ENCODE measurements around the gene ACTN3. TPM values are rescaled to one million over a fixed set of nuclear protein-coding genes. Genes with fewer than 3 reads are reported as not detected.
A peak's percentile ranks its signal among the peaks of the same experiment; 100 is the strongest.
"Not testable (repeated sequence)": the region's sequence is repeated elsewhere in the genome, so short reads cannot be mapped to it uniquely, and the experiment has no call there.

ACTN3 gene
- total and polyA plus RNA-seq, 2 experiments from 2014 or later, result not detected

DNA sequence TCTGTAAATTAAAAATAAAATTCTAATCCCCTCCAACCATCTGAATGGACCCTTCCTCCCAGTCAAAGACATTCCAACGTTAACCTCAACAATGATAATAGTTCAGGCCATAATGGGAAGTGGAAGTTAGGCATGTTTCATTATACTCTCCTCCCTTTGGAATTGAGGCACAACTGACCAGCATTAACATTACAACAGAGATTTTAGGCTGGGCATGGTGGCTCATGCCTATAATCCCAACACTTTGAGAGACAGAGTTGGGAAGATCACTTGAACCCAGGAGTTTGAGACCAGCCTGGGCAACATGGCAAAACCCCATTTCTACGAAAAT lies 24.1 kb downstream of the ACTN3 start:
- no peak for DNase-seq
- Histone ChIP-seq H3K36me3 (ENCODE audit: low read depth) (no peaks in the 10 kb centered on the region), H3K27ac (no peak overlapping the region), H3K9me2 (ENCODE audit: insufficient read depth) (no peaks in the 10 kb centered on the region), H3K4me3 (no peak overlapping the region), H3K9me3 (ENCODE audit: low read depth) (no peaks in the 10 kb centered on the region), H3K27me3 (replicated peaks; ENCODE audit: insufficient read depth) (0 out of 2 replicates have a peak, but pooled peaks cover 3% of the 10 kb centered on the region), H2AFZ (no peak overlapping the region), H4K20me1 (ENCODE audit: insufficient read depth) (no peaks in the 10 kb centered on the region), H3K9ac (no peak overlapping the region), H3K79me2 (ENCODE audit: insufficient read depth) (no peaks in the 10 kb centered on the region), H3F3A (ENCODE audit: insufficient read depth) (no peaks in the 10 kb centered on the region), H3K4me1 (ENCODE audit: insufficient read depth) (peaks cover 2% of the 10 kb centered on the region; the same call in 1 of the 2 replicates), H3K4me2 (ENCODE audit: unreplicated experiment) (no peak overlapping the region)
- WGBS, 2 experiments (ENCODE audit: low coverage in 1 of 2, low lambda C conversion rate in 2 of 2, missing lambda C conversion rate in 2 of 2), result 46 to 49% methylated on average over 2 of the region's 2 CpGs
- TF ChIP-seq EZH2phosphoT487 (IDR thresholded peaks at IDR 0.05; ENCODE audit: insufficient read depth, low read depth), result no peak
- TF ChIP-seq EZH2 (IDR thresholded peaks at IDR 0.05; ENCODE audit: insufficient read depth, poor library complexity, severe bottlenecking), result no peak
- in situ Hi-C loops (cut with MboI), result no loop called here

DNA sequence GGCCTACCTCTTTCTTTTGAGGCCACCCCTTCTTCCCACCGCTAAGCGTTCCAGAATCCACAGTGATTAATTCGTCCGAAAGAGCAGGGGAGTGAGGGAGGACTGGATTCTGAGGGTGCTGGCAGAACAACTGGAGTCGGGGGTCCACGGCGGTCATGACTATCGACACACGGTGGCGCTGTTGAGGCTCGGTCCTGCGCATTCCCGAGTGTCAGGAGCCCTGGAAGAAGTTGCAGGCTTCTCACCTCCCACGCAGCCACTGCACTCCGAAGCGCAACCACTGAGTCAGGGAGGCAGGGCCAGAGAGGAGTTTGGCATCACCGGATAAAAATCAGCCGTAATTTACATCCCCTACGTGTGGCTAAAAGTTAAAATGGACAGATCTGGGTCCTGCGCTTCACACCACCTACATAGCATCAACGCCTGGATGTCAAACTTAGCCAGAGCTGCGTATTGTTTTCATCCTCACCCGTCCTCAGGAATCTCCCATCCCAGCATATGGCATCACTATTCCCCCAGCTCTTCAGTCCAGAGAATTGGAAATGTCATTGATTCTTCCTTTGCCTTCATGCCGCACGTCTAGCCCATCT lies 32.4 kb downstream of the ACTN3 start:
- 7 to 9% methylated on average over 22 to 25 of the region's 25 CpGs for WGBS, 2 experiments (ENCODE audit: low coverage in 1 of 2, low lambda C conversion rate in 2 of 2, missing lambda C conversion rate in 2 of 2)
- DNase-seq, result peak; percentile 94
- H4K20me1 ChIP-seq (ENCODE audit: insufficient read depth), result no peaks in the 10 kb centered on the region
- H3K4me2 ChIP-seq (ENCODE audit: unreplicated experiment), result peak overlapping the region; percentile 51
- H3K36me3 ChIP-seq (ENCODE audit: low read depth), result no peaks in the 10 kb centered on the region
- H3K9me3 ChIP-seq (ENCODE audit: low read depth), result no peaks in the 10 kb centered on the region
- H3K79me2 ChIP-seq (ENCODE audit: insufficient read depth), result no peaks in the 10 kb centered on the region
- H2AFZ ChIP-seq, result peak overlapping the region; percentile 53
- H3F3A ChIP-seq (ENCODE audit: insufficient read depth), result no peaks in the 10 kb centered on the region
- H3K9ac ChIP-seq, result no peak overlapping the region
- H3K27ac ChIP-seq, result no peak overlapping the region
- in situ Hi-C loops (cut with MboI), result loop anchor here (25.0 kb wide), 1 partner anchor 258 kb away; the partner anchor contains the start of gene RCE1
- TF ChIP-seq EZH2 (IDR thresholded peaks at IDR 0.05; ENCODE audit: insufficient read depth, poor library complexity, severe bottlenecking) (no peak), EZH2phosphoT487 (IDR thresholded peaks at IDR 0.05; ENCODE audit: insufficient read depth, low read depth) (no peak)
- 0 out of 2 replicates have a peak, but pooled peaks cover 2% of the 10 kb centered on the region for H3K27me3 ChIP-seq (replicated peaks; ENCODE audit: insufficient read depth)
- no peaks in the 10 kb centered on the region for H3K4me1 ChIP-seq (ENCODE audit: insufficient read depth)
- peak overlapping the region; percentile 41; the same call in 1 of the 2 replicates for H3K4me3 ChIP-seq
- H3K9me2 ChIP-seq (ENCODE audit: insufficient read depth), result no peaks in the 10 kb centered on the region

DNA sequence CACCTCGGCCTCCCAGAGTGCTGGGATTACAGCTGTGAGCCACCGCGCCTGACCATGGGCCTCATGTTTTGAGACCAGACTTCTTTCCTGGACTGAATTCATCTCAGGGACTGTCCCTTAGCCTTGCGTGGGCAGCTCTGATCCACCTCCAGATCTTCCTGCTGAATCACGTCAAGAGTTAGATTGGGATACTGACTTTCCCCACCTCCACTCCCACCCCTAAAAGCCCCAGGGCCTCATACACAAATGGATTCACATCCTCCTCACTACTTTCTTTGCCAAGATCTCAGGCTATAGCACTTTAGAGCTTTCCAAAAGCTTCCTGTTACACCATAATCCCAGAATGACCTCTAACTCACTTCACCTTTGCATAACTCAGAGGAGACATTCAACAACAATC lies 34.1 kb downstream of the ACTN3 start:
- no peaks in the 10 kb centered on the region for H3F3A ChIP-seq (ENCODE audit: insufficient read depth)
- no peak overlapping the region for H3K9ac ChIP-seq
- in situ Hi-C loops (cut with MboI), result loop anchor here (25.0 kb wide), 1 partner anchor 256 kb away; the partner anchor contains the start of gene RCE1
- no peaks in the 10 kb centered on the region for H3K36me3 ChIP-seq (ENCODE audit: low read depth)
- H3K4me1 ChIP-seq (ENCODE audit: insufficient read depth), result no peaks in the 10 kb centered on the region
- no peaks in the 10 kb centered on the region for H3K9me2 ChIP-seq (ENCODE audit: insufficient read depth)
- no peak overlapping the region for H3K4me3 ChIP-seq
- no peak overlapping the region for H3K4me2 ChIP-seq (ENCODE audit: unreplicated experiment)
- no peaks in the 10 kb centered on the region for H3K27me3 ChIP-seq (replicated peaks; ENCODE audit: insufficient read depth)
- no peak for TF ChIP-seq EZH2phosphoT487 (IDR thresholded peaks at IDR 0.05; ENCODE audit: insufficient read depth, low read depth)
- no peak for TF ChIP-seq EZH2 (IDR thresholded peaks at IDR 0.05; ENCODE audit: insufficient read depth, poor library complexity, severe bottlenecking)
- 86 to 88% methylated on average over 4 to 5 of the region's 5 CpGs for WGBS, 2 experiments (ENCODE audit: low coverage in 1 of 2, low lambda C conversion rate in 2 of 2, missing lambda C conversion rate in 2 of 2)
- H3K27ac ChIP-seq, result no peak overlapping the region
- H3K9me3 ChIP-seq (ENCODE audit: low read depth), result no peaks in the 10 kb centered on the region
- DNase-seq, result peak; percentile 6
- H4K20me1 ChIP-seq (ENCODE audit: insufficient read depth), result no peaks in the 10 kb centered on the region
- H2AFZ ChIP-seq, result no peak overlapping the region
- no peaks in the 10 kb centered on the region for H3K79me2 ChIP-seq (ENCODE audit: insufficient read depth)

DNA sequence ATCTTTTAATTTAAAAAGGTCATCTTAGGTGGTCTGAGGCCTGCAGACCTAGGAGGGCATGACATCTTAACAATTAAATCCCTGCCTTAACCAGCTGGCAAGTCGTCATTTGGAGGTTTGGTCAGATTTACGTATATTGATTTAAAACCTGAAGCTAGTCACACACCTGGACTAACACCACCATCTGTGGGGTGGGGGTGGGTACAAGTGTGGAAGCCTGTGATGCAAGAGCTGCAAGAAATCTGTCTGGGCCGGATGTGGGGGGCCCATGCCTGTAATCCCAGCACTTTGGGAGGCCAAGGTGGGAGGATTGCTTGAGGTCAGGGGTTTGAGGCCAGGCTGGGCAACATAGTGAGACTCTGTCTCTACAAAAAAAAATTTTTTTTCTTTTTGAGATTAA lies 34.6 kb downstream of the ACTN3 start:
- TF ChIP-seq EZH2phosphoT487 (IDR thresholded peaks at IDR 0.05; ENCODE audit: insufficient read depth, low read depth), result no peak
- no peak for TF ChIP-seq EZH2 (IDR thresholded peaks at IDR 0.05; ENCODE audit: insufficient read depth, poor library complexity, severe bottlenecking)
- no peak for DNase-seq
- Histone ChIP-seq H4K20me1 (ENCODE audit: insufficient read depth) (no peaks in the 10 kb centered on the region), H2AFZ (no peak overlapping the region), H3F3A (ENCODE audit: insufficient read depth) (no peaks in the 10 kb centered on the region), H3K4me1 (ENCODE audit: insufficient read depth) (no peaks in the 10 kb centered on the region), H3K27ac (no peak overlapping the region), H3K36me3 (ENCODE audit: low read depth) (no peaks in the 10 kb centered on the region), H3K4me2 (ENCODE audit: unreplicated experiment) (no peak overlapping the region), H3K27me3 (replicated peaks; ENCODE audit: insufficient read depth) (no peaks in the 10 kb centered on the region), H3K4me3 (no peak overlapping the region), H3K9ac (no peak overlapping the region), H3K9me2 (ENCODE audit: insufficient read depth) (no peaks in the 10 kb centered on the region), H3K79me2 (ENCODE audit: insufficient read depth) (no peaks in the 10 kb centered on the region), H3K9me3 (ENCODE audit: low read depth) (no peaks in the 10 kb centered on the region)
- in situ Hi-C loops (cut with MboI), result loop anchor here (25.0 kb wide), 1 partner anchor 256 kb away; the partner anchor contains the start of gene RCE1
- 67 to 71% methylated on average over 3 of the region's 3 CpGs for WGBS, 2 experiments (ENCODE audit: low coverage in 1 of 2, low lambda C conversion rate in 2 of 2, missing lambda C conversion rate in 2 of 2)

DNA sequence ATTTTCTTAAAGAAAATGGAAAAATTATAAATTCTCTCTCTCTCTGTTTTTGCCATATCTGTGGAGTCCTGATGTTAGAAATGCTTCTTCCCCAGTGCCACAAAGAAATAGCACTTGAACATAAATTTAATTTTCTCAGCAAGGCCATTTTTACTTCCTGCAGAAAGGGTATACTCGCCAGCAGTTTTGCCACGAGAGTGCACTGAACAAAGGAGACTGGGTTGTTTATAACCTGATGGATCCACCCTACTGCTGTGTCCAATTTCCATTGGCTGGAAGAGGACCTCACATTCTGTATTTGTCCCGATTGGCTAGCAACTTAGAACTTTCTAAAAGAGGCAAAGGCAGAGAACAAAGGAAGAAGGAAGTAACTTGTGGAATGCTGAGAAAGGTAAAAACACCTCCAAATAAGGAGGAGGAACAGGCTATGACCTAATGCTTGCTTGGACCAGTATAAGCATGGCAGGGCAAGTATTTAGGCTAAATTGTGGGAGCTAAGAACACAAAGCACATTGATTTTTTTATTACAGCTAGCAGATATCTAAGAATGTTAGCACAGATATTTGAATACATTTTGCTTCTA lies 36.0 kb downstream of the ACTN3 start:
- in situ Hi-C loops (cut with MboI), result loop anchor here (25.0 kb wide), 1 partner anchor 255 kb away; the partner anchor contains the start of gene RCE1
- not testable (repeated sequence) for DNase-seq; H3K79me2 ChIP-seq (ENCODE audit: insufficient read depth); H3K4me2 ChIP-seq (ENCODE audit: unreplicated experiment); H4K20me1 ChIP-seq (ENCODE audit: insufficient read depth); H3K9me3 ChIP-seq (ENCODE audit: low read depth); H3K4me3 ChIP-seq; H3K9me2 ChIP-seq (ENCODE audit: insufficient read depth); H3K27me3 ChIP-seq (replicated peaks; ENCODE audit: insufficient read depth); H3K27ac ChIP-seq; H3K4me1 ChIP-seq (ENCODE audit: insufficient read depth); H2AFZ ChIP-seq; H3F3A ChIP-seq (ENCODE audit: insufficient read depth); H3K9ac ChIP-seq; H3K36me3 ChIP-seq (ENCODE audit: low read depth)
- WGBS, 2 experiments (ENCODE audit: low coverage in 1 of 2, low lambda C conversion rate in 2 of 2, missing lambda C conversion rate in 2 of 2), result 49 to 59% methylated on average over 3 of the region's 3 CpGs

DNA sequence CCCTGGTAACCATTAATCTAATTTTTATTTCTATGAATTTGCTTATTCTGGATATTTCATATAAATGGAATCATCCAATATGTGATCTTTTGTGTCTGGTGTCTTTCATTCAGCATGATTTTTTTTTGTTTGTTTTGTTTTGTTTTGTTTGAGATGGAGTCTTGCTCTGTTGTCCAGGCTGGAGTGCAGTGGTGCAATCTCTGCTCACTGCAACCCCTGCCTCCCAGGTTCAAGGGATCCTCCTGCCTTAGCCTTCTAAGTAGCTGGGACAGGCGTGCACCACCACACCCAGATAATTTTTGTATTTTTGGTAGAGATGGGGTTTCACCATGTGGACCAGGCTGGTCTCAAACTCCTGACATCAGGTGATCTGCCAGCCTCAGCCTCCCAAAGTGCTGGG lies 38.7 kb downstream of the ACTN3 start:
- not testable (repeated sequence) for H3K36me3 ChIP-seq (ENCODE audit: low read depth); DNase-seq
- WGBS, 2 experiments (ENCODE audit: low coverage in 1 of 2, low lambda C conversion rate in 2 of 2, missing lambda C conversion rate in 2 of 2), result 71 to 81% methylated on average over 1 of the region's 1 CpG

More for the DNA sequence above, 38.7 kb downstream of the ACTN3 start:
- not testable (repeated sequence) for H3K27me3 ChIP-seq (replicated peaks; ENCODE audit: insufficient read depth); H3K79me2 ChIP-seq (ENCODE audit: insufficient read depth); H3F3A ChIP-seq (ENCODE audit: insufficient read depth); H4K20me1 ChIP-seq (ENCODE audit: insufficient read depth); H3K4me3 ChIP-seq; H3K9me3 ChIP-seq (ENCODE audit: low read depth); H3K9me2 ChIP-seq (ENCODE audit: insufficient read depth); H3K9ac ChIP-seq; H3K27ac ChIP-seq; H2AFZ ChIP-seq; H3K4me1 ChIP-seq (ENCODE audit: insufficient read depth); H3K4me2 ChIP-seq (ENCODE audit: unreplicated experiment)
- in situ Hi-C loops (cut with MboI), result loop anchor here (25.0 kb wide), 1 partner anchor 252 kb away; the partner anchor contains the start of gene RCE1

Measured in GM23248 (cell line).